ENCODE data around the gene LEPR.

The LEPR gene

GRCh38 chr1:65409816-65410326 lies 10.6 kb upstream of the LEPR start:
- no peak for DNase-seq (ENCODE audit: low read depth in 2 of 2)

- DNase-seq (ENCODE audit: low read depth in 2 of 2), result no peak
These were observed 8.0 kb upstream of the LEPR start for GRCh38 chr1:65412256-65412983.

GRCh38 chr1:65412984-65413375 lies 7.5 kb upstream of the LEPR start:
- DNase-seq (ENCODE audit: low read depth in 2 of 2), result no peak

GRCh38 chr1:65414538-65414937 lies 5.9 kb upstream of the LEPR start:
- no peak for DNase-seq (ENCODE audit: low read depth in 2 of 2)

GRCh38 chr1:65416767-65417166 lies 3.7 kb upstream of the LEPR start:
- no peak for DNase-seq (ENCODE audit: low read depth in 2 of 2)

GRCh38 chr1:65417729-65418128 lies 2.7 kb upstream of the LEPR start:
- no peak for DNase-seq (ENCODE audit: low read depth in 2 of 2)

- DNase-seq (ENCODE audit: low read depth in 2 of 2), result no peak
These were observed 1.8 kb upstream of the LEPR start for GRCh38 chr1:65418522-65419185.

GRCh38 chr1:65419681-65420589 lies 533 bp upstream of the LEPR start:
- DNase-seq (ENCODE audit: low read depth in 2 of 2), result peak; percentile 96 to 98

GRCh38 chr1:65421351-65422025 lies 1.0 kb downstream of the LEPR start:
- DNase-seq (ENCODE audit: low read depth in 2 of 2), result no peak

GRCh38 chr1:65422241-65423203 lies 2.1 kb downstream of the LEPR start:
- DNase-seq (ENCODE audit: low read depth in 2 of 2), result no peak

- DNase-seq (ENCODE audit: low read depth in 2 of 2), result no peak
These were observed 3.6 kb downstream of the LEPR start for GRCh38 chr1:65423884-65424572.

GRCh38 chr1:65424573-65424889 lies 4.1 kb downstream of the LEPR start:
- DNase-seq (ENCODE audit: low read depth in 2 of 2), result no peak

- DNase-seq (ENCODE audit: low read depth in 2 of 2), result no peak
These were observed 4.5 kb downstream of the LEPR start for GRCh38 chr1:65425006-65425405.

- no peak for DNase-seq (ENCODE audit: low read depth in 2 of 2)
These were observed 5.2 kb downstream of the LEPR start for GRCh38 chr1:65425697-65426096.

- DNase-seq (ENCODE audit: low read depth in 2 of 2), result no peak
These were observed 8.6 kb downstream of the LEPR start for GRCh38 chr1:65429078-65429477.

- DNase-seq (ENCODE audit: low read depth in 2 of 2), result no peak
These were observed 9.3 kb downstream of the LEPR start for GRCh38 chr1:65429806-65430205.

- DNase-seq (ENCODE audit: low read depth in 2 of 2), result no peak
These were observed 10.7 kb downstream of the LEPR start for GRCh38 chr1:65431111-65431705.

GRCh38 chr1:65432918-65433317 lies 12.4 kb downstream of the LEPR start:
- no peak for DNase-seq (ENCODE audit: low read depth in 2 of 2)

GRCh38 chr1:65434255-65434654 lies 13.8 kb downstream of the LEPR start:
- DNase-seq (ENCODE audit: low read depth in 2 of 2), result no peak

GRCh38 chr1:65434760-65435159 lies 14.3 kb downstream of the LEPR start:
- no peak for DNase-seq (ENCODE audit: low read depth in 2 of 2)

All from stimulated activated CD4-positive, alpha-beta T cell treated with anti-CD3 and anti-CD28 coated beads, Interleukin-1b, Interleukin-23, amount 100 ng/mL, for 4 hours (primary cell).